ENCODE data around the gene PTBP3. TPM values are rescaled to one million over a fixed set of nuclear protein-coding genes. Genes with fewer than 3 reads are reported as not detected.

Gene PTBP3
- total RNA-seq, 1 experiment from 2014 or later = 172 TPM

GRCh38 chr9:112188884-112189283, 144.5 kb downstream of the PTBP3 start:
- no peak for DNase-seq
- H3K4me3 ChIP-seq (ENCODE audit: low read depth, low read length) = no peak overlapping the region
- no peak for TF ChIP-seq CTCF (IDR thresholded peaks at IDR 0.05; ENCODE audit: insufficient read depth in 1 of 2, low read depth in 1 of 2, low read length in 1 of 2, severe bottlenecking in 1 of 2, unreplicated experiment in 1 of 2)
- Mint-ChIP-seq H3K27me3 (ENCODE audit: insufficient read depth, unreplicated experiment) (no peaks in the 10 kb centered on the region), H3K27ac (ENCODE audit: unreplicated experiment) (no peak overlapping the region), H3K4me1 (ENCODE audit: low read depth, unreplicated experiment) (peaks cover 7% of the 10 kb centered on the region), H3K4me3 (ENCODE audit: unreplicated experiment) (no peak overlapping the region), H3K36me3 (ENCODE audit: insufficient read depth, unreplicated experiment) (peaks cover 6% of the 10 kb centered on the region), H3K9me3 (ENCODE audit: unreplicated experiment) (no peaks in the 10 kb centered on the region)
- ChIA-PET POLR2A (interaction anchor here (0.7 kb wide), 1 partner anchor 87 kb away, joined by 3 read pairs; no protein-coding TSS in a partner anchor), CTCF (interaction anchor here (2.0 kb wide), 1 partner anchor 76 kb away, joined by 7 read pairs; no protein-coding TSS in a partner anchor)
- H3K4me1 ChIP-seq = 0 out of 2 replicates have a peak, but pooled peaks cover 5% of the 10 kb centered on the region
- no peaks in the 10 kb centered on the region for H3K9me3 ChIP-seq
- H3K27me3 ChIP-seq (replicated peaks; ENCODE audit: control insufficient read depth, insufficient read depth, low read length) = no peaks in the 10 kb centered on the region
- no TSS peak for BruUV-seq (replicated peaks)
- no peaks in the 10 kb centered on the region for H3K36me3 ChIP-seq (ENCODE audit: control insufficient read depth, insufficient read depth, low read length)
- intact Hi-C loops (cut with micrococcal nuclease; ENCODE audit: unreplicated experiment) = no loop called here

DNA sequence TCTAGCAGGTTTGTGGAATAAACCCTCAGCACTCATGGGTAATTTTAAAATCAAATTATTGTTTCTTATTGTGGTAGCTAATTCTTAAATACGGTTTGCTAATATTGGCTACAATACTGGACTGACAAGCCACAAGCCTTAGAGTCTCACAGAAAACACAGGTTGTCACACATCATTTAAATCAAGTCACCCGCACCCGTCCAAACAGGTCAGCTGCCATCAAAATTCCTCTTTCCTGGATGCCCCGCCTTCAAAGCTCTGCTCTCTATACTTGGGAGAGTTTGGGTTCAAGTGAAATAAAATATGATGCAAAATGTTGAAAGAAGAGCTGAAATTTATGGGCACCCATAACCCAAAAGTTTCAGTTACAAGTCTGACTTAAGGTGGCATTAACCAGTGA, 146.0 kb downstream of the PTBP3 start:
- CTCF ChIA-PET = no interaction called here
- Histone ChIP-seq H3K27me3 (replicated peaks; ENCODE audit: control insufficient read depth, insufficient read depth, low read length) (no peaks in the 10 kb centered on the region), H3K4me1 (0 out of 2 replicates have a peak, but pooled peaks cover 5% of the 10 kb centered on the region), H3K4me3 (ENCODE audit: low read depth, low read length) (no peak overlapping the region), H3K36me3 (ENCODE audit: control insufficient read depth, insufficient read depth, low read length) (no peaks in the 10 kb centered on the region), H3K9me3 (no peaks in the 10 kb centered on the region)
- intact Hi-C loops (cut with micrococcal nuclease; ENCODE audit: unreplicated experiment) = no loop called here
- DNase-seq = no peak
- H3K27me3 Mint-ChIP-seq (ENCODE audit: insufficient read depth, unreplicated experiment) = no peaks in the 10 kb centered on the region
- POLR2A ChIA-PET = no interaction called here
- H3K4me1 Mint-ChIP-seq (ENCODE audit: low read depth, unreplicated experiment) = peaks cover 13% of the 10 kb centered on the region
- H3K9me3 Mint-ChIP-seq (ENCODE audit: unreplicated experiment) = peaks cover 10% of the 10 kb centered on the region
- BruUV-seq (replicated peaks) = no TSS peak
- H3K4me3 Mint-ChIP-seq (ENCODE audit: unreplicated experiment) = no peak overlapping the region
- no peak overlapping the region for H3K27ac Mint-ChIP-seq (ENCODE audit: unreplicated experiment)
- no peak for TF ChIP-seq CTCF (IDR thresholded peaks at IDR 0.05; ENCODE audit: insufficient read depth in 1 of 2, low read depth in 1 of 2, low read length in 1 of 2, severe bottlenecking in 1 of 2, unreplicated experiment in 1 of 2)
- peaks cover 12% of the 10 kb centered on the region for H3K36me3 Mint-ChIP-seq (ENCODE audit: insufficient read depth, unreplicated experiment)

DNA sequence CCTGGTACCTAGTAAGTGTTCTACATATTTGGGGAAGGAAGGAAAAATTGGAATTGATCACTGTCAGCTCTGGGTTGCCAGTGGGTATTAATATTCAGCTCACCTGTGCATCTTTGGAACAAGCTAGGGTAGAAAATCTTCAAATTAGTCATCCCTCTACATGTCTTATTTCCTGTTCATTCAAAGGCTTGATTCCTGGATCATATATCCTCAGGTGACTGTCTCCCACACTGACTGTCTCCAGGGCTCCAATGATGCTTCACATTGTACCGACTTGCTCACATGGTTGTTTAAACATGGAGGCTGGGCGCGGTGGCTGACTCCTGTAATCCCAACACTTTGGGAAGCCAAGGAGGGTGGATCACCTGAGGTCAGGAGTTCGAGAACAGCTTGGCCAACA, 146.7 kb downstream of the PTBP3 start:
- Histone ChIP-seq H3K4me3 (ENCODE audit: low read depth, low read length) (no peak overlapping the region), H3K27me3 (replicated peaks; ENCODE audit: control insufficient read depth, insufficient read depth, low read length) (no peaks in the 10 kb centered on the region), H3K9me3 (no peaks in the 10 kb centered on the region), H3K36me3 (ENCODE audit: control insufficient read depth, insufficient read depth, low read length) (no peaks in the 10 kb centered on the region), H3K4me1 (0 out of 2 replicates have a peak, but pooled peaks cover 5% of the 10 kb centered on the region)
- no peak for DNase-seq
- ChIA-PET POLR2A (no interaction called here), CTCF (no interaction called here)
- H3K4me1 Mint-ChIP-seq (ENCODE audit: low read depth, unreplicated experiment) = peaks cover 17% of the 10 kb centered on the region
- H3K27me3 Mint-ChIP-seq (ENCODE audit: insufficient read depth, unreplicated experiment) = no peaks in the 10 kb centered on the region
- H3K27ac Mint-ChIP-seq (ENCODE audit: unreplicated experiment) = no peak overlapping the region
- peaks cover 11% of the 10 kb centered on the region for H3K9me3 Mint-ChIP-seq (ENCODE audit: unreplicated experiment)
- no peak overlapping the region for H3K4me3 Mint-ChIP-seq (ENCODE audit: unreplicated experiment)
- TF ChIP-seq CTCF (IDR thresholded peaks at IDR 0.05; ENCODE audit: insufficient read depth in 1 of 2, low read depth in 1 of 2, low read length in 1 of 2, severe bottlenecking in 1 of 2, unreplicated experiment in 1 of 2) = no peak
- intact Hi-C loops (cut with micrococcal nuclease; ENCODE audit: unreplicated experiment) = no loop called here
- peaks cover 12% of the 10 kb centered on the region for H3K36me3 Mint-ChIP-seq (ENCODE audit: insufficient read depth, unreplicated experiment)
- BruUV-seq (replicated peaks) = no TSS peak
